Ovary (tissue), 9 donors: Measurements from ENCODE around the gene SCPEP1. TPM values are rescaled to one million over a fixed set of nuclear protein-coding genes. Genes with fewer than 3 reads are reported as not detected.
A peak's percentile ranks its signal among the peaks of the same experiment; 100 is the strongest.

Experiments used
- DNase-seq, 5 donors: peaks; one replicate each; pipeline ENCODE4 v3.0.0-alpha.2; 2019 to 2020
- H3K27ac ChIP-seq, 2 donors: fragments of 200-600 bp; one replicate each; pipeline versions ENCODE4 v1.5.1 to v1.8.0; 2019 to 2022
- H3K27me3 ChIP-seq: fragments of 200-600 bp; one replicate; pipeline ENCODE4 v1.8.0; 2022
- H3K36me3 ChIP-seq: fragments of 200-600 bp; sonication (generic); one replicate; pipeline ENCODE4 v1.5.1; 2019
- H3K4me1 ChIP-seq: one replicate; pipeline ENCODE4 v1.8.1; 2013; ENCODE audit warnings: mild to moderate bottlenecking, moderate library complexity; ENCODE audit not compliant: insufficient read depth
- H3K4me3 ChIP-seq: fragments of 200-600 bp; sonication (generic); one replicate; pipeline ENCODE4 v1.5.1; 2017
- H3K9me3 ChIP-seq, 2 donors: fragments of 200-600 bp in 1 of 2; sonication (generic) in 1 of 2; one replicate each; pipeline versions ENCODE4 v1.5.1 to v1.8.1; 2013 to 2019; ENCODE audit warnings: mild to moderate bottlenecking in 1 of 2, moderate library complexity in 1 of 2
- EP300 ChIP-seq: sonication (generic); formaldehyde crosslinking; IDR thresholded peaks from one replicate; pipeline ENCODE4 v1.6.1; 2017; ENCODE audit warnings: antibody characterized with exemption
- POLR2A ChIP-seq: fragments of 450-650 bp; IDR thresholded peaks from one replicate; pipeline ENCODE4 v1.6.1; 2017; ENCODE audit warnings: antibody characterized with exemption, mild to moderate bottlenecking, moderate library complexity
- WGBS, 3 donors: extraction: QIAGEN DNeasy Blood & Tissue Kit in 1 of 3; methylation state at CpG; one replicate each; pipeline versions ENCODE4 v1.1.5 to v1.1.7; 2013 to 2017; 5-methylcytosine and 5-hydroxymethylcytosine counted together
- intact Hi-C, 4 donors: fragments of 100-400 bp; cut with DNase I; formaldehyde crosslinking; loops; one replicate each; pipeline versions ENCODE4 v1.11.0 to v1.15.1; 2022 to 2023
- polyA plus RNA-seq, 2 donors: library from polyadenylated mRNA; stranded (reverse); fragments of 200-250 nt in 1 of 2; fragments of 350-450 nt in 1 of 2; fragmentation: Illumina TruSeq in 1 of 2; extraction: RNeasy Lipid Tissue Mini Kit (QIAGEN cat#74804) in 1 of 2; gene quantifications; one replicate each; pipeline ENCODE4 v1.2.3, GENCODE V29; 2013 to 2014
- total RNA-seq, 7 donors: library from RNA; depleted of rRNA in 2 of 7; stranded (reverse); fragments of >200 nt in 2 of 7; fragmentation: NEBNext Ultra II Directional in 3 of 7; extraction: Animal tissue kit (Norgen Biotek cat#: 25700) in 3 of 7; gene quantifications; one replicate each; pipeline versions ENCODE4 v1.1.0 to v1.2.4, GENCODE V29; 2016 to 2023
- TF ChIP-seq, protein P1 (sequence below), 3 donors: fragments of 450-650 bp in 2 of 3; fragments of 200-600 bp in 1 of 3; IDR thresholded peaks; one replicate each; pipeline versions ENCODE4 v1.5.1 to v1.8.0; 2016 to 2022; ENCODE audit warnings: antibody characterized with exemption in 3 of 3, mild to moderate bottlenecking in 1 of 3
- donor health status: DM: no; HTN: no; CAD: no; lungs with moderate emphysema.
- donor health status: DM: no; HTN: no; CAD: no.
- donor health status: Bipolar disorder and iron deficiency.
- donor health status: DM: yes; HTN: yes; CAD: no.
- donor health status: DM: no; HTN: no; CAD: no.
- donor health status: DM: yes; HTN: yes; CAD: no.

SCPEP1 gene
- total and polyA plus RNA-seq, 9 donors = 36.5 to 180 (median 58.7) TPM

GRCh38 chr17:57032343-57032742, 54.4 kb downstream of the SCPEP1 start:
- H3K36me3 ChIP-seq = no peaks in the 10 kb centered on the region
- H3K27me3 ChIP-seq = no peaks in the 10 kb centered on the region
- H3K4me1 ChIP-seq = peaks cover 1% of the 10 kb centered on the region
- peak overlapping the region in 1 of 2 donors; percentile 11 for H3K27ac ChIP-seq
- TF ChIP-seq, protein P1, sequence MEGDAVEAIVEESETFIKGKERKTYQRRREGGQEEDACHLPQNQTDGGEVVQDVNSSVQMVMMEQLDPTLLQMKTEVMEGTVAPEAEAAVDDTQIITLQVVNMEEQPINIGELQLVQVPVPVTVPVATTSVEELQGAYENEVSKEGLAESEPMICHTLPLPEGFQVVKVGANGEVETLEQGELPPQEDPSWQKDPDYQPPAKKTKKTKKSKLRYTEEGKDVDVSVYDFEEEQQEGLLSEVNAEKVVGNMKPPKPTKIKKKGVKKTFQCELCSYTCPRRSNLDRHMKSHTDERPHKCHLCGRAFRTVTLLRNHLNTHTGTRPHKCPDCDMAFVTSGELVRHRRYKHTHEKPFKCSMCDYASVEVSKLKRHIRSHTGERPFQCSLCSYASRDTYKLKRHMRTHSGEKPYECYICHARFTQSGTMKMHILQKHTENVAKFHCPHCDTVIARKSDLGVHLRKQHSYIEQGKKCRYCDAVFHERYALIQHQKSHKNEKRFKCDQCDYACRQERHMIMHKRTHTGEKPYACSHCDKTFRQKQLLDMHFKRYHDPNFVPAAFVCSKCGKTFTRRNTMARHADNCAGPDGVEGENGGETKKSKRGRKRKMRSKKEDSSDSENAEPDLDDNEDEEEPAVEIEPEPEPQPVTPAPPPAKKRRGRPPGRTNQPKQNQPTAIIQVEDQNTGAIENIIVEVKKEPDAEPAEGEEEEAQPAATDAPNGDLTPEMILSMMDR (IDR thresholded peaks at IDR 0.05) = no peak
- TF ChIP-seq EP300 (no peak), POLR2A (no peak)
- intact Hi-C loops = no loop called here
- H3K9me3 ChIP-seq = no peaks in the 10 kb centered on the region
- 45 to 63% (median 54%) methylated on average over 8 of the region's 8 CpGs for WGBS, 3 donors
- H3K4me3 ChIP-seq = no peak overlapping the region
- DNase-seq = peak in 3 of 5 donors; percentile 36 to 45 (median 41)

GRCh38 chr17:57033296-57033695, 55.4 kb downstream of the SCPEP1 start:
- peak in 2 of 5 donors; percentile 15 to 26 for DNase-seq
- no peak overlapping the region for H3K27ac ChIP-seq
- no peaks in the 10 kb centered on the region for H3K36me3 ChIP-seq
- no peak overlapping the region for H3K4me3 ChIP-seq
- TF ChIP-seq POLR2A (no peak), EP300 (no peak)
- TF ChIP-seq, protein P1 (IDR thresholded peaks at IDR 0.05) = no peak
- no peaks in the 10 kb centered on the region for H3K27me3 ChIP-seq
- H3K4me1 ChIP-seq = peaks cover 1% of the 10 kb centered on the region
- WGBS, 3 donors = 14 to 21% (median 19%) methylated on average over 3 of the region's 3 CpGs
- no peaks in the 10 kb centered on the region for H3K9me3 ChIP-seq
- intact Hi-C loops = no loop called here

- no peak for TF ChIP-seq POLR2A
- TF ChIP-seq, protein P1 (IDR thresholded peaks at IDR 0.05) = no peak
- TF ChIP-seq EP300 = no peak
- Histone ChIP-seq H3K27ac (no peak overlapping the region), H3K4me1 (peaks cover 1% of the 10 kb centered on the region), H3K4me3 (no peak overlapping the region), H3K27me3 (no peaks in the 10 kb centered on the region), H3K9me3 (no peaks in the 10 kb centered on the region), H3K36me3 (no peaks in the 10 kb centered on the region)
- intact Hi-C loops = no loop called here
- no peak for DNase-seq
- WGBS, 3 donors = 85 to 91% (median 86%) methylated on average over 10 of the region's 10 CpGs
Measured at GRCh38 chr17:57034807-57035754, 57.1 kb downstream of the SCPEP1 start.

GRCh38 chr17:57035971-57036481, 58.1 kb downstream of the SCPEP1 start:
- H3K27ac ChIP-seq = no peak overlapping the region
- peaks cover 1% of the 10 kb centered on the region for H3K4me1 ChIP-seq
- DNase-seq = no peak
- no peaks in the 10 kb centered on the region for H3K9me3 ChIP-seq
- H3K36me3 ChIP-seq = no peaks in the 10 kb centered on the region
- WGBS, 3 donors = 45 to 62% (median 52%) methylated on average over 4 of the region's 4 CpGs
- TF ChIP-seq, protein P1 (IDR thresholded peaks at IDR 0.05) = no peak
- TF ChIP-seq POLR2A = no peak
- H3K4me3 ChIP-seq = no peak overlapping the region
- intact Hi-C loops = no loop called here
- H3K27me3 ChIP-seq = no peaks in the 10 kb centered on the region
